HS-27A (cell line): ENCODE measurements around the gene MARCHF9.

ENCODE experiments used
- DNase-seq: peaks from one replicate; pipeline ENCODE4 v3.0.0-alpha.2; 2012; ENCODE audit warnings: low read depth, missing footprints

The MARCHF9 gene

GRCh38 chr12:57755194-57755453, 221 bp downstream of the MARCHF9 start:
- no peak for DNase-seq

- no peak for DNase-seq
Measured at GRCh38 chr12:57755454-57756372, 810 bp downstream of the MARCHF9 start.

- DNase-seq = no peak
Measured at GRCh38 chr12:57756406-57757341, 1.8 kb downstream of the MARCHF9 start.

GRCh38 chr12:57757771-57758170, 2.9 kb downstream of the MARCHF9 start:
- no peak for DNase-seq

GRCh38 chr12:57758552-57759359, 3.9 kb downstream of the MARCHF9 start:
- DNase-seq = no peak

- no peak for DNase-seq
Measured at GRCh38 chr12:57759360-57759980, 4.6 kb downstream of the MARCHF9 start.

GRCh38 chr12:57760347-57760982, 5.6 kb downstream of the MARCHF9 start:
- DNase-seq = no peak

GRCh38 chr12:57761391-57761998, 6.6 kb downstream of the MARCHF9 start:
- DNase-seq = no peak

GRCh38 chr12:57762463-57762862, 7.6 kb downstream of the MARCHF9 start:
- no peak for DNase-seq

GRCh38 chr12:57763881-57764661, 9.2 kb downstream of the MARCHF9 start:
- DNase-seq = no peak

- no peak for DNase-seq
Measured at GRCh38 chr12:57764662-57765002, 9.7 kb downstream of the MARCHF9 start.

GRCh38 chr12:57765003-57765697, 10.2 kb downstream of the MARCHF9 start:
- no peak for DNase-seq

GRCh38 chr12:57765698-57766463, 11.0 kb downstream of the MARCHF9 start:
- DNase-seq = no peak

- DNase-seq = no peak
Measured at GRCh38 chr12:57766464-57767304, 11.8 kb downstream of the MARCHF9 start, which contains the start of gene CYP27B1. CYP27B1 (minus strand) TSS chr12:57767078; CDS start chr12:57767041, 37 bp downstream.

- no peak for DNase-seq
Measured at GRCh38 chr12:57767305-57767698, 12.4 kb downstream of the MARCHF9 start.

- DNase-seq = no peak
Measured at GRCh38 chr12:57767876-57768275, 13.0 kb downstream of the MARCHF9 start.

GRCh38 chr12:57769594-57769993, 14.7 kb downstream of the MARCHF9 start:
- no peak for DNase-seq

- no peak for DNase-seq
Measured at GRCh38 chr12:57770734-57771133, 15.8 kb downstream of the MARCHF9 start.
